PC-9 (cell line): ENCODE results near the gene EML6. TPM values are rescaled to one million over a fixed set of nuclear protein-coding genes. Genes with fewer than 3 reads are reported as not detected.
A peak's percentile ranks its signal among the peaks of the same experiment; 100 is the strongest.

Experiments
- BruUV-seq: library from RNA; stranded (reverse); fragments of 400-500 nt; replicated peaks from 2 replicates; lab custom pipeline; 2021; lab: Mats Ljungman, UMichigan
- CTCF ChIA-PET: fragments of 300-600 bp; sonication (Branson Sonifier 250); formaldehyde crosslinking; loops from one replicate; lab custom pipeline; 2022; ENCODE audit warnings: antibody characterized with exemption; lab: Charles Lee
- POLR2A ChIA-PET: fragments of 300-600 bp; sonication (Branson Sonifier 250); formaldehyde crosslinking; loops from one replicate; lab custom pipeline; 2022; ENCODE audit warnings: antibody characterized with exemption; ENCODE audit not compliant: unreplicated experiment; lab: Charles Lee
- DNase-seq, 2 experiments: peaks; one replicate each; pipeline versions ENCODE4 v3.0.0 to v3.0.0-alpha.2; 2015 to 2022; ENCODE audit warnings: mixed read lengths in 1 of 2
- H2AFZ ChIP-seq: fragments of 200-600 bp; sonication (generic); 2 replicates; pipeline ENCODE4 v1.8.1; 2017; ENCODE audit warnings: antibody characterized with exemption
- H3F3A ChIP-seq: fragments of 200-600 bp; sonication (generic); 2 replicates; pipeline ENCODE4 v1.8.1; 2017; ENCODE audit warnings: antibody characterized with exemption, mild to moderate bottlenecking, low read depth; ENCODE audit not compliant: insufficient read depth
- H3K27ac ChIP-seq: fragments of 200-600 bp; sonication (generic); 2 replicates; pipeline ENCODE4 v1.6.1; 2016; ENCODE audit warnings: mixed run types
- H3K27me3 ChIP-seq: fragments of 200-600 bp; sonication (generic); 2 replicates; pipeline ENCODE4 v1.6.1; 2016; ENCODE audit warnings: low read depth, mixed run types; ENCODE audit not compliant: insufficient read depth
- H3K36me3 ChIP-seq: fragments of 200-600 bp; sonication (generic); 2 replicates; pipeline ENCODE4 v1.6.1; 2016; ENCODE audit warnings: low read depth, mixed run types
- H3K4me1 ChIP-seq: fragments of 200-600 bp; sonication (generic); replicated peaks from 2 replicates; pipeline ENCODE4 v1.6.1; 2016; ENCODE audit warnings: mixed run types; ENCODE audit not compliant: insufficient read depth
- H3K4me2 ChIP-seq: fragments of 200-600 bp; sonication (generic); 2 replicates; pipeline ENCODE4 v1.6.1; 2017; ENCODE audit warnings: mixed run types
- H3K4me3 ChIP-seq: fragments of 200-600 bp; sonication (generic); 2 replicates; pipeline ENCODE4 v1.6.1; 2016; ENCODE audit warnings: mixed run types
- H3K79me2 ChIP-seq: fragments of 200-600 bp; sonication (generic); 2 replicates; pipeline ENCODE4 v1.6.1; 2017; ENCODE audit warnings: low read depth, mixed run types
- H3K9me2 ChIP-seq: fragments of 200-600 bp; sonication (generic); 2 replicates; pipeline ENCODE4 v1.8.1; 2017; ENCODE audit warnings: mild to moderate bottlenecking; ENCODE audit not compliant: insufficient read depth
- H3K9me3 ChIP-seq: fragments of 200-600 bp; sonication (generic); 2 replicates; pipeline ENCODE4 v1.8.1; 2016; ENCODE audit warnings: low read depth; ENCODE audit not compliant: insufficient read depth
- H4K20me1 ChIP-seq: fragments of 200-600 bp; sonication (generic); 2 replicates; pipeline ENCODE4 v1.8.1; 2017; ENCODE audit not compliant: insufficient read depth
- CTCF ChIP-seq: fragments of 200-600 bp; sonication (generic); conservative IDR thresholded peaks from 2 replicates; pipeline ENCODE4 v1.6.1; 2017; ENCODE audit warnings: mixed run types, antibody characterized with exemption, mild to moderate bottlenecking, moderate library complexity
- EZH2 ChIP-seq: fragments of 200-600 bp; sonication (generic); IDR thresholded peaks from 2 replicates; pipeline ENCODE4 v1.8.0; 2017; ENCODE audit warnings: antibody characterized with exemption, low read depth
- intact Hi-C: fragments of 100-400 bp; cut with micrococcal nuclease; formaldehyde crosslinking; loops from one replicate; pipeline ENCODE4 v1.10.0; 2022; ENCODE audit not compliant: unreplicated experiment
- total RNA-seq: library from RNA; stranded (reverse); gene quantifications from 2 replicates; pipeline ENCODE4 v1.2.3, GENCODE V29; 2021

Gene EML6
- total RNA-seq, 1 experiment from 2014 or later, result 3.7 TPM

GRCh38 chr2:54954158-54954557 lies 230.7 kb downstream of the EML6 start:
- no peaks in the 10 kb centered on the region for H3K36me3 ChIP-seq
- BruUV-seq, result no TSS peak
- no peaks in the 10 kb centered on the region for H4K20me1 ChIP-seq
- POLR2A ChIA-PET, result no interaction called here
- H3K27ac ChIP-seq, result no peak overlapping the region
- no peak for DNase-seq
- no peak overlapping the region; the same call in 1 of the 2 replicates for H3K4me2 ChIP-seq
- H3K27me3 ChIP-seq, result no peaks in the 10 kb centered on the region
- intact Hi-C loops, result no loop called here
- no peak overlapping the region for H2AFZ ChIP-seq
- no peaks in the 10 kb centered on the region for H3K79me2 ChIP-seq
- CTCF ChIA-PET, result no interaction called here
- H3F3A ChIP-seq, result peaks cover 30% of the 10 kb centered on the region
- no peak for TF ChIP-seq CTCF
- TF ChIP-seq EZH2, result no peak
- peaks cover 39% of the 10 kb centered on the region for H3K4me1 ChIP-seq
- no peaks in the 10 kb centered on the region for H3K9me2 ChIP-seq
- no peaks in the 10 kb centered on the region for H3K9me3 ChIP-seq
- no peak overlapping the region for H3K4me3 ChIP-seq

- no TSS peak for BruUV-seq
- Histone ChIP-seq H3K9me2 (no peaks in the 10 kb centered on the region), H3F3A (peaks cover 30% of the 10 kb centered on the region), H3K4me2 (no peak overlapping the region), H3K27me3 (no peaks in the 10 kb centered on the region), H3K4me3 (no peak overlapping the region), H3K79me2 (no peaks in the 10 kb centered on the region), H3K9me3 (no peaks in the 10 kb centered on the region), H3K27ac (no peak overlapping the region), H3K4me1 (peaks cover 39% of the 10 kb centered on the region), H4K20me1 (no peaks in the 10 kb centered on the region), H3K36me3 (no peaks in the 10 kb centered on the region), H2AFZ (no peak overlapping the region)
- ChIA-PET POLR2A (no interaction called here), CTCF (no interaction called here)
- DNase-seq, result no peak
- TF ChIP-seq EZH2 (no peak), CTCF (no peak)
- intact Hi-C loops, result no loop called here
These were observed 231.4 kb downstream of the EML6 start for GRCh38 chr2:54954705-54955357.

- Histone ChIP-seq H4K20me1 (no peaks in the 10 kb centered on the region), H3F3A (peaks cover 31% of the 10 kb centered on the region), H3K36me3 (no peaks in the 10 kb centered on the region), H3K27ac (peak overlapping the region; percentile 47), H2AFZ (no peak overlapping the region), H3K4me1 (peaks cover 39% of the 10 kb centered on the region), H3K4me2 (0 out of 2 replicates have a peak overlapping the region, but pooled peaks have one; percentile 3), H3K9me2 (no peaks in the 10 kb centered on the region), H3K79me2 (no peaks in the 10 kb centered on the region), H3K27me3 (no peaks in the 10 kb centered on the region), H3K4me3 (no peak overlapping the region), H3K9me3 (no peaks in the 10 kb centered on the region)
- no peak for DNase-seq
- ChIA-PET CTCF (no interaction called here), POLR2A (no interaction called here)
- BruUV-seq, result no TSS peak
- no peak for TF ChIP-seq CTCF
- TF ChIP-seq EZH2, result no peak
- intact Hi-C loops, result no loop called here
These were observed 232.1 kb downstream of the EML6 start for GRCh38 chr2:54955358-54956110.
